Measurements from ENCODE around the gene KCNJ6.
"Not testable (repeated sequence)": the region's sequence is repeated elsewhere in the genome, so short reads cannot be mapped to it uniquely, and the experiment has no call there.

Gene KCNJ6, protein sequence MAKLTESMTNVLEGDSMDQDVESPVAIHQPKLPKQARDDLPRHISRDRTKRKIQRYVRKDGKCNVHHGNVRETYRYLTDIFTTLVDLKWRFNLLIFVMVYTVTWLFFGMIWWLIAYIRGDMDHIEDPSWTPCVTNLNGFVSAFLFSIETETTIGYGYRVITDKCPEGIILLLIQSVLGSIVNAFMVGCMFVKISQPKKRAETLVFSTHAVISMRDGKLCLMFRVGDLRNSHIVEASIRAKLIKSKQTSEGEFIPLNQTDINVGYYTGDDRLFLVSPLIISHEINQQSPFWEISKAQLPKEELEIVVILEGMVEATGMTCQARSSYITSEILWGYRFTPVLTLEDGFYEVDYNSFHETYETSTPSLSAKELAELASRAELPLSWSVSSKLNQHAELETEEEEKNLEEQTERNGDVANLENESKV

DNA sequence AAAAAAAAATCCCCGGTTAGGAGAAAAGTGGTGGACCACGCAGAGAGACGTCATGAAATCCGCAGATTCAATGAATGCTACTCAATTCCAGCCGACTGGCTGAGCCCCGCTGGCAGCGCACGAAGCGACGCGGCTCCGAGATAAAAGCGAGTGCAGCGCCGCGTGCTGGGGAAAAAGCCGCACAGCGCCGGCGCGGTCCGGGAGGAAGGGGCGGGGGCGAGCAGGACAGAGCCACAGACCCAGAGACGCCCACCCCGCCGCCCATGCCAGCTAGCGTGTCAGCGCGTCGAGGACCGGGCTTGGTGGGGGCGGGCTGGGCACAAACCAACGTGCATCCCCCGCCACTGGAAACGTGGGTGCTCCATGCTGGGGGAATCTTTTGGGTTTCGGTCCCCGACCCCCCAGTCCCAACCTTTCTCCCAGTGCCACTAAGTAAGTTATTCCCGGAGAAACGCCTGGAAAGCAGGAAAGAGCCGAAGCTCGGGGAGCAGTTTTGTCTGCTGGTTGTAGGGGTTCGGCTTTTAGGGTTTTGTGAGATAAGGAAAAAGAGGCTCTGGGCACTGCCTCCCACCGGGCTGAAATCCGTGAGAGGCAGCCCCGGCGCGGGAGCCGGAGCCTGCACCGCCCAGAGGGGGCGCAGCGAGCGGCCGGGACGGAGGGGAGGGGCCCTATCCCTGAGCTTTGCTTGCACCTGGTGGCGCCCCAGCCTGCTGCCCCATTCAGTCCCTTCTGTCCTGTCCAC, at the start of gene KCNJ6:
TSS of gene KCNJ6 (minus strand) at position 148 of the 742 bp plus-strand sequence. CDS start 75,775 bp downstream, outside the sequence.
- peak; percentile 57 for DNase-seq

DNA sequence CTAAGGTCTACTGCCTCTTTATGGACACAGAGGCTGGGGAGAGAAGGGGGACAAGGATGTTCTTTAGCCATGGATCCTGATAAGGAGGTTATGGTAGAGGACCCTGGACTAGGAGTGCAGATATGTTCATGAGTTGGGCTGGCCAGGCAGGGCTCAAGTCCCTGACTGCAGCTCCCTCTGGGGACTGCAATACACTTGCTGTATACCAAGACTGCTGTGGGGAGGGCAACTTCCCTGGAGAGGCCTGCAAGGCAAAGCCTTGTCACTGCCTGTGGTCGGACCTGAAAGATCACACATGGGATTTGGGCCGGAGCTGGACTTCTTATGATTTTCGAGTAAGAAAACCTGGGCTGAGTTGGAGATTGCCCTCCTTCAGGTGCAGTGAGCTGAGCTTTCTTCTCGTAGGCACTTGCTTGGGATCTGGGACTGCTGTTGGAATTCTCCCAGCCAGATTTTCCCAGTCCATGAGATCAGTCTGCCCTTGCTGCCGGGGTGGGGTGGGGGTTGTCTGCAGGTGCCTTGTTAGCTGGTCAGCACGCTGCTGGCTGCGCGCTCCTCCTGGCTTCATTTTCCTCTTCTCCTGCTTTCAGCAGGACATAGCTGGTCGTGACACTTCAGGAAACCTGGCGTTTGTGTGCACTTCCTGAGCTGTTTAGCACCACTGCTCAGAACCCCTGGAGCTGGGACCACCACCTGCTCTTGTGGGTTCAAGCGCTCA, 49.0 kb upstream of the KCNJ6 start:
- DNase-seq: no peak

DNA sequence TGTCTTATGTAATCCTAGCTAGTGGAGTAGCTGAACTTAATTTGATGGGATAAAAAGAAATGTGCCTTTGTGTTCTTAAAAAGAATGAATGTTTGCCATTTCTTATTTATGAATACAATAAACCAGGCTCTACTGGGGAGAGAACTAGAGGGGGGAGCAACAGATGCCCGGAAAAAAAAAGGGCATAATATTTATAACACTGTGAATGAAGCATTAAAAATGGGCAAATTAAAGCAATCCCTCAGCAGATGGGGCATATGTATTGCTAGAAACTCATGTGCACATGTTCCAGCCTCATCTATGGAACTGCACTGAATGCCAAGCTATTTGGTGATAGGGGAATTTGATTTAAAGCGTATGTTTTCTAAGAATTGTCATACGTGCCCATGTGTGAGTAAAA, 42.3 kb upstream of the KCNJ6 start:
- no peak for DNase-seq

DNA sequence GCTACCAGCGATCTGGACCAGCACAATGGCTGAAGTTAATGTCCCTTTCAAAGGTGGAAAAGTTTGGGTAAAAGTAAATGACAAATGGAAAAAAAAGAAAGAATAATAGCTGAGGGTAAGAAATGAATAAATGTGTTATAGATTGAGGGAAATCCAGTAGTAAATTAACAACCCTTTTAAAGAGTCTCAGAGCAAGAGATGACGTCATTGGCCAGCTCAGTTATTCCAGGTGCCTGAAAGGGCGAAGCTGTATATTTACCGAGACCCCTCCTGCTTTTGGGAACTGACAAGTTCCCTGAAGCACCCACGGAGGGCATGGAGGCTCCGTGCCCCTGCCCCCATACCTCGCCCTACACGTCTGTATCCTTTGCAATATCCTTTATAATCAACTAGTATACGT, 40.5 kb upstream of the KCNJ6 start:
- DNase-seq: no peak

GRCh38 chr21:37945036-37945435, 28.8 kb upstream of the KCNJ6 start:
- no peak for DNase-seq

- DNase-seq: no peak
These were observed 28.2 kb upstream of the KCNJ6 start for GRCh38 chr21:37944496-37944895.

- no peak for DNase-seq
These were observed 24.4 kb upstream of the KCNJ6 start for GRCh38 chr21:37940691-37941090.

GRCh38 chr21:37939838-37940237, 23.6 kb upstream of the KCNJ6 start:
- no peak for DNase-seq

GRCh38 chr21:37939251-37939650, 23.0 kb upstream of the KCNJ6 start:
- DNase-seq: no peak

DNA sequence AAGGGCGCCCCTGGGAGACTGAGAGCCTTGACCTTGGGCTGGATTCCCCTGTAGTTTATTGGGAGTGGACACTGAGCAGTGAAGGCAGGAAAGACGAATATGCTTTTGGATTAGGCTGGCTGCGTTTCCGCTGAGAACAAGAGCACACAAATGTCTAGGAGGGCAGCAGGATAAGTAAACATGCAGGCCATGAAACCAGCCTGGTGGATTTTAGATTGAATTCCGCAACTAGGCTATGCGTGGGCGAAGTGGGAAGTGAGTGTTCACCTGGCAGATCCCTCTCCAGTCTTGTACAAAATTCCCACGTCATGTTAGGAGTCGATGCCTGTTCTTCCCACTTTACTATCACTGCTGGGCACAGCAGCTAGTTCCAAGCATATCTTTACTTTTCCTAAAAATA, 21.4 kb upstream of the KCNJ6 start:
- DNase-seq: no peak

- no peak for DNase-seq
These were observed 19.9 kb upstream of the KCNJ6 start for GRCh38 chr21:37936010-37936785.

DNA sequence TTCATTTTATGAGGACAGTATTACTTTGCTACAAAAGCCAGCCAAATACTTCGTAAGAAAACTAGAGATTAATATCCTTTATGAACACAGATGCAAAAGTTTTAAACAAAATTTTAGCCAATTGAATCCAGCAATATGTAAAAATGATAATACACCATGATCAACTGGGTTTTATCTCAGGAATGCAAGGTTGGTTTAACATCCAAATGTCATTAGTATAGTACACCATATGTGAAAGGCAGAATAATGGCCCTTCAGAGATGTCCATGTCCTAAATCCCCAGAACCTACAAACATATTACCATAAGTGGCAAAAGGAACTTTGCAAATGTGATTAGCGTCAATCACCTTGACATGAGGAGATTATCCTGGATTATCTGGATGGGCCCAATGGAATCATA, 16.7 kb upstream of the KCNJ6 start:
- DNase-seq: no peak

- no peak for DNase-seq
These were observed 11.5 kb upstream of the KCNJ6 start for GRCh38 chr21:37927711-37928110.

DNA sequence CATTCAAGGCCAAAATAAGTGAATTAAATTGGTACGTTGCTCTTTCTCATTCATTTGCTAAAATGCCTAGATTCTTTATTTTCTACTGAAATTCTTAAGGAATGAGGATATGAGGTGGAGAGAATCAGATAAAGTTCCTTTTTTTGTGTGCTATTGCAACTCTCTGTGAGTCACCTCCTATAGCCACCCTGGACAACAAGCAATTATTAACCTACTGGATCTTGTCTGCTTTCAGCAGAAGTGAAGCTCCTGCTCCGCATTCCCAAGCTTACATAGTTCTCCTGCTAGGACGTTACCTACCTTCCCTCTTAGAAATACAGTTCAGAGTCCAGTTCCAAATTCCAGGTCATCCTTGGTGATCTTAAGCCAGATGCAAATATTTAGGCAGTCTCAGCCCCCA, 4.8 kb upstream of the KCNJ6 start:
- no peak for DNase-seq

GRCh38 chr21:37920302-37920701, 4.0 kb upstream of the KCNJ6 start:
- not testable (repeated sequence) for DNase-seq

- DNase-seq: no peak
These were observed 1.4 kb upstream of the KCNJ6 start for GRCh38 chr21:37917612-37918011.

DNA sequence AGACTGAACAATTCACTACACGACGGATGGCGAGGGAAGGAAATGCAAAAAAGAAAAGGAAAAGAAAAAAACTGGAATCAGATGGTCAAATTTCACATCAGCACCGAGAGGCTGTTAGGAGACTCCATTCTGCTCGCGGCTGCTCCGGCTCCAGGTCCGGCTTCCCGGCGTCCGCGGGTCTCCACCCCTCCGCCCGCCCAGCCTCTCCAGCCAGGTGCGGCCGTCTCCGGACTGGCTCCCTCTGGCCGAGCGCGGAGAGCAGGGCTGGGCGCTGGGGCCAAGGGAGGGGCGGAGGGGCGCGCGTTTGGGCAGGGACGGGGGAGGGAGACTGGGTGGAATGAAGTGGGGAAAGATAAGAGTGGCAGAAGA, 332 bp downstream of the KCNJ6 start:
- DNase-seq: no peak

GRCh38 chr21:37915497-37915911, 753 bp downstream of the KCNJ6 start:
- no peak for DNase-seq

DNA sequence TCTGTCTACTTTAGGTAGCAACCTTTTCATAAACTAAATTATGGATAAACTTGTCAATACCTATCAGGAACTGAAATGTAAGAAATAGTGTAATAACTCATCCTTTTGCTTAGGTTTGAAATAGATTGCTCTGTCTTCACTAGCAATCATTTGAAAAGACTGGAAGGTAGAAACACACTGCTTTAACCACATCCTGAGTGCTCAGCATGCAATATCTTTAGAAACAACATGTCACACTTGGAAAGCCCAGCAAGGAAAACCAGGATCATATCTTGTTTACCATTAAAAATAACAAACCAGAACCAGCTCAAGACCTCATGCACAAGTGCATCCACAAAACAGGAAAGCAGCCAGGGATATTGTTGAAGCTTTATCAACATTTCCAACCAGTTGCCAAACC, 3.6 kb downstream of the KCNJ6 start:
- DNase-seq: no peak

DNA sequence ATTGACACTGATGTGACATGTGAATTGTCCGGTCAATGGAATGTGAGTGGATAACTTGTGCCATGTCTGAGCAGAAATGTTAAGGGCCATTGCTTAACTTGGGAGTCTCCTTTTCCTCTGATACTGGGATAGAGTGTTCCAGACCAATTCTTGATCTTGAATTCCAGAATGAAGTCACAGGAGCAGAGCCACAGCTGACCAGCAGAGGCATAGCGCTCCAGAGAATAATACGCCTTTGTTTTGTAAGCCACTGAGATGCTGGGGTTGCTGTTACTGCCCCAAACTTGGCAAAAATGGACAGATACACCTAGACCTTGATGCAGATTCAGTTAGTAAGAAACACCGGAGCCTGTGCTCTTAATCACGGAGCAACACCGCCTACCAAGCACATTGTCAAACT, 6.3 kb downstream of the KCNJ6 start:
- DNase-seq: no peak

- DNase-seq: no peak
These were observed 7.6 kb downstream of the KCNJ6 start for GRCh38 chr21:37908691-37909090.

DNA sequence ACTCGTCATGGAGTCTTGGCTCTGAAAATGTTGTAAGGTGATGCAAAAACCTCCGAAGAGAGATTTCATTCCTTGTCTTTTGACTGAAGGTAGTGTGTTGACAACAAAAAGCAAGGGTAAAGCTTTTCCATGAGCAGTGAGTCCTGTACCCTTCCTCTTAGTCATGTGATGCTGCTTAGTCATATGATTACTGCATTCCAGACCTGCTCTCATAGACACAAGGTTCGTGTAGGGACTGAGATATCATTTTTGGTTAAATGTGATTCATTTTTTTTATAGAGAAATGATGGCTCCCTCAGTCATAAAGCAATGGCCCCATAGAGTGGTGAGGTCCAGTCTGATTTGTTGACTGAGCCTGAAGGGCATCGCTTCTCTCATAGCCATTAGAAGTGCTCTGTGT, 9.2 kb downstream of the KCNJ6 start:
- no peak for DNase-seq

- DNase-seq: no peak
These were observed 11.0 kb downstream of the KCNJ6 start for GRCh38 chr21:37905291-37905690.

All from suppressor macrophage treated with lipopolysaccharide for 4 hours (primary cell).